SU-DHL-6 (cell line): ENCODE results near the gene PRM1.

ENCODE experiments used
- H2AFZ ChIP-seq: fragments of 200-600 bp; sonication (generic); 2 replicates; pipeline ENCODE4 v1.6.1; 2014; ENCODE audit warnings: low read depth, mild to moderate bottlenecking, moderate library complexity, mixed read lengths, antibody characterized with exemption, low read length; ENCODE audit not compliant: severe bottlenecking
- H3F3A ChIP-seq: fragments of 200-600 bp; shearing (Covaris generic); 2 replicates; pipeline ENCODE4 v1.6.0; 2016; ENCODE audit warnings: antibody characterized with exemption, mild to moderate bottlenecking; ENCODE audit not compliant: insufficient read depth
- H3K27ac ChIP-seq: fragments of 200-600 bp; sonication (generic); 2 replicates; pipeline ENCODE4 v1.5.1; 2016; ENCODE audit warnings: low read depth, mild to moderate bottlenecking, low read length, moderate library complexity, mixed read lengths
- H3K27me3 ChIP-seq: fragments of 200-600 bp; sonication (generic), shearing (Covaris generic); 2 replicates; pipeline ENCODE4 v1.6.0; 2014; ENCODE audit warnings: mild to moderate bottlenecking, low read length
- H3K36me3 ChIP-seq: fragments of 200-600 bp; sonication (generic); 2 replicates; pipeline ENCODE4 v1.6.1; 2014; ENCODE audit warnings: mild to moderate bottlenecking, low read length, mixed read lengths
- H3K4me2 ChIP-seq: fragments of 300-600, 200-600 bp; shearing (Covaris generic), sonication (generic); 2 replicates; pipeline ENCODE4 v1.6.0; 2014; ENCODE audit warnings: low read length, low read depth, mild to moderate bottlenecking; ENCODE audit not compliant: poor library complexity, severe bottlenecking
- H3K4me3 ChIP-seq: fragments of 200-600 bp; sonication (generic); 2 replicates; pipeline ENCODE4 v1.5.1; 2014; ENCODE audit warnings: antibody characterized with exemption, low read length, mild to moderate bottlenecking, mixed read lengths; ENCODE audit not compliant: insufficient read depth, poor library complexity, severe bottlenecking
- H3K79me2 ChIP-seq: fragments of 200-600 bp; sonication (generic); 2 replicates; pipeline ENCODE4 v1.6.1; 2014; ENCODE audit warnings: mild to moderate bottlenecking, low read length, moderate library complexity; ENCODE audit not compliant: insufficient read depth
- H3K9ac ChIP-seq: fragments of 200-600 bp; sonication (generic); 2 replicates; pipeline ENCODE4 v1.7.0; 2014; ENCODE audit warnings: mild to moderate bottlenecking, low read length
- H3K9me2 ChIP-seq: fragments of 200-600 bp; sonication (generic); replicated peaks from 2 replicates; pipeline ENCODE4 v1.6.1; 2014; ENCODE audit warnings: low read length; ENCODE audit not compliant: insufficient read depth
- H3K9me3 ChIP-seq: fragments of 200-600 bp; sonication (generic); 2 replicates; pipeline ENCODE4 v1.6.1; 2014; ENCODE audit warnings: low read length, mixed read lengths; ENCODE audit not compliant: insufficient read depth
- H4K20me1 ChIP-seq: fragments of 200-600 bp; sonication (generic); 2 replicates; pipeline ENCODE4 v1.6.1; 2014; ENCODE audit warnings: low read depth, mild to moderate bottlenecking, antibody characterized with exemption, low read length, moderate library complexity, mixed read lengths
- EZH2phosphoT487 ChIP-seq: fragments of 200-600 bp; sonication (generic), shearing (Covaris generic); conservative IDR thresholded peaks from 2 replicates; pipeline ENCODE4 v1.6.1; 2018; ENCODE audit warnings: mild to moderate bottlenecking, antibody characterized with exemption, low read length, moderate library complexity, mixed read lengths
- TF ChIP-seq, protein P1 (sequence below): fragments of 200-600 bp; sonication (generic); IDR thresholded peaks from one replicate; pipeline ENCODE4 v1.5.1; 2017; ENCODE audit warnings: antibody characterized with exemption, mild to moderate bottlenecking, low read length, moderate library complexity; ENCODE audit not compliant: insufficient read depth, poor library complexity, severe bottlenecking

The PRM1 gene

DNA sequence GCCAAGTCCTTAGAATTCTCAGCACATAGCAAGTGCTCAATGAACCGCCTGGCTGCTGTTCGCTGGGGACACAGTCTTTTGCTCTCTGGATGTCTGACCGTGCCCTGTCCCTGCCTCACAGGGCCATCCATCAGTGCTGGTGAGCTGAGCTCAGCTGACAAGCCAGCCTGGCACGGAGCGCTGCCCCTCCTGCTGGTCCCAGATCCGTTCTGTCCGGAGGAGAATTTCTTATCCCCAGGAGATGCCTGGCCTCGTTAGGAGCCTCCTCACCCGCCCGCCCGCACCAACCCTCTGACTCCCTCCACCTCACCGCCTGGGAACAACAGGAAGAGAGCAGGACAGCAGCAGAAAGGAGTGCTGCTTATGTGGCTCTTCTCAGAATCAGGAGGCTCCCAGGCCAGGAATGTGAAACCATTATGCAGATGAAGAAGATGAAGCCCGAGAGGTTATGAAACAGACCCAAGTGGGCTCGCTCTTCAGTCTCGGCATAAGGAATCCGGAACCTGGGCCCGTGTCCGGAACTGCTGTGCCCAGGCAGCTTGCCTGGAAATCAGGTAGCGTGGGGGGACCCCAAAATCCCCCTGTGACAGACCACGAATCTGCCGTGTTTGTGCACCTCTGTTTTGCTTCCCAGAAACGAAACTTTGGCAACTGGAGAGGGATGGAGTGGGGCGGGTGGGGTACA lies 35.3 kb upstream of the PRM1 start:
- Histone ChIP-seq H3K27me3 (no peaks in the 10 kb centered on the region), H3K27ac (no peak overlapping the region), H3K9me3 (no peaks in the 10 kb centered on the region), H3K79me2 (no peaks in the 10 kb centered on the region), H3K4me3 (no peak overlapping the region), H3K36me3 (no peaks in the 10 kb centered on the region), H3K4me2 (no peak overlapping the region), H3F3A (no peaks in the 10 kb centered on the region), H3K9ac (no peak overlapping the region), H2AFZ (no peak overlapping the region), H4K20me1 (no peaks in the 10 kb centered on the region), H3K9me2 (no peaks in the 10 kb centered on the region)
- TF ChIP-seq, protein P1, sequence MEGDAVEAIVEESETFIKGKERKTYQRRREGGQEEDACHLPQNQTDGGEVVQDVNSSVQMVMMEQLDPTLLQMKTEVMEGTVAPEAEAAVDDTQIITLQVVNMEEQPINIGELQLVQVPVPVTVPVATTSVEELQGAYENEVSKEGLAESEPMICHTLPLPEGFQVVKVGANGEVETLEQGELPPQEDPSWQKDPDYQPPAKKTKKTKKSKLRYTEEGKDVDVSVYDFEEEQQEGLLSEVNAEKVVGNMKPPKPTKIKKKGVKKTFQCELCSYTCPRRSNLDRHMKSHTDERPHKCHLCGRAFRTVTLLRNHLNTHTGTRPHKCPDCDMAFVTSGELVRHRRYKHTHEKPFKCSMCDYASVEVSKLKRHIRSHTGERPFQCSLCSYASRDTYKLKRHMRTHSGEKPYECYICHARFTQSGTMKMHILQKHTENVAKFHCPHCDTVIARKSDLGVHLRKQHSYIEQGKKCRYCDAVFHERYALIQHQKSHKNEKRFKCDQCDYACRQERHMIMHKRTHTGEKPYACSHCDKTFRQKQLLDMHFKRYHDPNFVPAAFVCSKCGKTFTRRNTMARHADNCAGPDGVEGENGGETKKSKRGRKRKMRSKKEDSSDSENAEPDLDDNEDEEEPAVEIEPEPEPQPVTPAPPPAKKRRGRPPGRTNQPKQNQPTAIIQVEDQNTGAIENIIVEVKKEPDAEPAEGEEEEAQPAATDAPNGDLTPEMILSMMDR, result no peak
- no peak for TF ChIP-seq EZH2phosphoT487

DNA sequence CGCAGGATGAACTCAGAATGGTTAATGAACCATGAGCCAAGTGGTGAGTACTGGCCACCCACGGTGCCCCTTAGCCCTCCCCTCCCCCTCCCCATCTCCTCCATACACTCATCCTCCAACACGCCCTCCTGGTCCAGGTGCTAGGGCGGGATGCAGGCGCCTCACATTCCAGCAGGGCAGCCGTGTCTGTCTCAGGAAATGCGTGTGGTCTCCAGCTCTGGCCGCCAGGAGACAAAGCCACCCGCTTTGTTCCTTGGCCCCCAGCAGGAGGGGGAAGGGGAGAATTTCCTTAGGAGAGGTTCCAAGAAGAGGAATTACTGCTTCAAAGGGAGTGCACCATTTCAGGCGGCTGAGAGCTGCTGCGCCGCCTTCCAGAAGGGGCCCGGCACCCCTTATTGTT lies 34.4 kb upstream of the PRM1 start:
- Histone ChIP-seq H3K27ac (no peak overlapping the region), H3K4me3 (no peak overlapping the region), H3K9me2 (no peaks in the 10 kb centered on the region), H3K27me3 (no peaks in the 10 kb centered on the region), H2AFZ (no peak overlapping the region), H3K4me2 (no peak overlapping the region), H4K20me1 (no peaks in the 10 kb centered on the region), H3K36me3 (no peaks in the 10 kb centered on the region), H3K79me2 (no peaks in the 10 kb centered on the region), H3K9ac (no peak overlapping the region), H3F3A (peaks cover 5% of the 10 kb centered on the region), H3K9me3 (no peaks in the 10 kb centered on the region)
- TF ChIP-seq, protein P1, result no peak
- no peak for TF ChIP-seq EZH2phosphoT487

DNA sequence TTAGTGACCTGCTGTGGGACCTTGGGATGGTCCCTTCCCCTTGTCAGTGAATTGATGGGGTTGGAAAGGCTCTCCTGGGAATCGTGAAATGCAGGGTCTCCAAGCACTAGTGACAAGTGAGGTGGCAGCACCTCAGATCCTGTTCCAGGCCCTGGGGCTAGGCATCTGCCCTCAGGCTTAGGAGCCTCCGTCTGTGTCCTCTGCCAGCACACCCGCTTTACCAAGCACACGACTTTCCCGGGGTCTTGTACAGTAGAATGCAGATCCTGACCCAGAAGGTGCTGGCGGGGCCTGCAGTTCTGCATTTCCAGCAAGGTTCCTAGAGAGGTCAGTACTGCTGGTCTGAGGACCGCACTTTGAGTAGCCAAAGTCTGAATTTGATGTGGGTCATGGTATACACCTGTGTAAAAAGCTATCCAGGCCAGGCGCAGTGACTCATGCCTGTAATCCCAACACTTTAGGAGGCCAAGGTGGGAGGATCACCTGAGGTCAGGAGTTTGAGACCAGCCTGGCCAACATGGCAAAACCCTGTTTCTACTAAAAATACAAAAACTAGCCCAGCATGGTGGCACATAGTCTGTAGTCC lies 33.3 kb upstream of the PRM1 start:
- Histone ChIP-seq H3K4me3 (no peak overlapping the region), H3F3A (peaks cover 12% of the 10 kb centered on the region), H3K27ac (no peak overlapping the region), H2AFZ (no peak overlapping the region), H3K79me2 (no peaks in the 10 kb centered on the region), H4K20me1 (no peaks in the 10 kb centered on the region), H3K9me3 (no peaks in the 10 kb centered on the region), H3K4me2 (no peak overlapping the region), H3K27me3 (no peaks in the 10 kb centered on the region), H3K9ac (no peak overlapping the region), H3K9me2 (no peaks in the 10 kb centered on the region), H3K36me3 (no peaks in the 10 kb centered on the region)
- TF ChIP-seq EZH2phosphoT487, result no peak
- TF ChIP-seq, protein P1, result no peak
